CD4-positive, alpha-beta T cell treated with Interleukin-1 beta for 1 hour (primary cell): Measurements from ENCODE around the gene CACNA1D.
"Not testable (repeated sequence)": the region's sequence is repeated elsewhere in the genome, so short reads cannot be mapped to it uniquely, and the experiment has no call there.

Source experiments
- DNase-seq, 2 donors: peaks; one replicate each; pipeline ENCODE4 v3.0.0-alpha.2; 2020 to 2022

CACNA1D gene

DNA sequence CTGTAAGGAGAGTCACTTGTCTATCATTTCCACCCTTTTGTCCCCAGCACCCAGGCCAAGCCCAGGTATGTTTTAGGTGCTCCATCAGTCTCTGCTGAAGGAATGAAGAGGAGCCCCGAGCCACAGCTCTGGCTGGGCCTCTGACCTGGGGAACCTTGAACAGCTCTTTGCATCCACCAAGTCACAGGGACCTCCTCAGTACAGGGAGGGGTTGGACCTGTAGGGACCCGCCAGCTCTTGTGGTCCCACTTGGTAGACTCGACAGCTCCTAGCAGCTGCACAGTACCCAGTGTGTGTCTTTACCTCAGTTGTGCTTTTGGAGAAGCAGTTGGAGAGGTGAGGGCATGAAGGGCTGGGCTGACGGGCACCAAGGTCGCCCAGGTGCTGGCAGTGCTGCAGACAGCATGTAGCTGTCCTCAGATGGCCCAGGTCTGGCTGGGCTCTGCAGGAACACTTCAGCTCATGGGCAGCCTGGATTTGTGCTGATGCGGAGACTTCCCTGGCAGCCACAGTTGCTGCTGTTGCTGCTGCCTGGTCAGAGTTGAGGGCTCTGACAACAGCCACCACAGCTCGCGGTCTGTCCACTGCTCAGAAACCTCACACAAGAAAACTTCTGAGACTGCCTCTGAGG is 123.6 kb downstream of the CACNA1D start:
- no peak for DNase-seq

DNA sequence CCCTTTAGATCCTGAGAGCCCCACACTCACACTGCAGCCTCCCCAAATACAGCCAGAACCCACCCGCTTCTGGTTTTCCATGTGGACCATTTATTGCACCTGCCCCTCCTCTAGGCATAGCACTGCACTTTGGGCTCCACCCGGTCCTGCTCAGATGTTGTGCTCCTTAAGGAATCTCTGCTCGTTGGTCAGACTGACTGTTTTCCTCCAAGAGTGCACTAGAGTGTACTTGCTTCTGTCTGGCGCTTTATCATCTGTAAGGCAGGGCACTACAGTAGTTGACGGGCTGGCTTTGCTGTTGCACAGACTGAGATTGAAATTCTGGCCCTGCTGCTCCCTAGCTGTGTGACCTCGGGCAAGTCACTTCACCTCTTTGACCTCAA is 124.1 kb downstream of the CACNA1D start:
- DNase-seq: no peak

DNA sequence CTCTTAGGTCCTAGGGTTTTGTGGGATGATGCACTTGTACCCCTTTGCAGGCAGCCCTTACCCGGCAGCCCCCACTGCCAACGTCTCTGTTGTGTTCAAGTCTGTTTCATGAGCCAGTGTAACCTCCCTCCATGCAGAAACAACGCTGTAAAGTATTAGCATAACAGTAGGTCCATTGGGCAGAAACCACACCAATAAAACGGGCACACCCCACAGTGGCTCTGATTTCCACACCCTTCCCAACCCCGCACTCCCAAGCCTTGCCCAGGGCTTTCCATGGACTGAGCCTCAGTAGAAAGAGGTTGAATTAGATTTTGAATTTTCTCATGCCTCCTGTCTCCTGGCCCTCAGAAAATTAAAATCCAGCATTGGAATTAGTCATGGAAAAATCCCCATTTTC is 124.5 kb downstream of the CACNA1D start:
- no peak for DNase-seq

DNA sequence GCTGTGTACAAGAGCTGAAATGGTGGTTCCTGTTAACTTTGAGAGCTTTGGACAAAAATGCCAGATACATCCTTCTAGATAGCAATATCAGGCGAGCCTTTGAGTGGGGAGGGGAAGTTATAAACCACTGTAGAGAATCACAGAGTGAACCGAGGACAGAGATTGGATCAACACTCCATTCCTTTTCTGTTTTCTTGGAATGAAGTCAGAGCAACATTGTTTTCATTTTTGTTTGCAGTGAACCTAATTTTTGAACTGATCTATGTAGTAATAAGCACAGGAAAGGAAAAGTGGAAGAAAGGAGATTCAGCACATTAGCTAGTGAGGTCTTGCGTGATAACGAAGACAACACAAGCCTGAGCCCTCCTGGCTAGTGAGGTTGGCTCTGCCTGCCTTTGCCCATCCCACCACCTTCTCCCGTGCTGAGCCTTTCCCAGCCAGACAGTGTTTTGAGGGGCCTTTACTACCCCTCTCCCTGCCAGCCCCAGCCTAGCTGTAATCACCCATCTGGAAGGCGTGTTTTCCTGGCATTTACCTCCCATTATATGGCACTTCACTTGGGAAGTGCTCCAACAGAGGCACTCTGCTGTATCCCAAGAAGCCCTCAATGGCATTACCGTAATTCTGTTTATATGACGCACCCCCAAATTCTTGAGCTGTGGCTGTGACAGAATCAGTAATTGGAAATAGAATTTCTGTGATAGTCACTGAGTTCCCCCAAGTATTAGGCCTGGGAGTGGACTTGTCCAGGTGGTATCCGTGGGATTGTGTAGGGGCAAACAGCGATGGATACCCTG is 129.8 kb downstream of the CACNA1D start:
- no peak for DNase-seq

DNA sequence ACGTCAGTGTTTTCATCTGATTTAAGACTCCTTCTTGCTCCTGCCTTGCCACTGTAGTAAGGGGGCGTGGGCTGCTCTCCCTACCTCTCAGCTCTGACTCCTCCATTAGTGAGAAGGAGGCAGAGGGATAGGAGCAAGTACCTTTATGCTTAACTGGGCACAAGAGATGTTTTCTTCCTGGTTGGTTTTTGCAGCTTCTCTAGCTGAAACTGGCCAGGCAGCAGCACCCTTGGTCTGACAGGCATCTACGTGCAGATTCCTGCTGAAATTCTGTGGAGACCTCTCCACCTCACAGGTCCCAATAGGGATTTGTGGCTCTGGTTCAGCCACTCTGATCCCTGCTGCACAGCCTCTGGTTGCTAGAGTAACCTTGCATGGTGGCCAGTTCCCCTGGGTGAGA is 132.5 kb downstream of the CACNA1D start:
- DNase-seq: no peak

DNA sequence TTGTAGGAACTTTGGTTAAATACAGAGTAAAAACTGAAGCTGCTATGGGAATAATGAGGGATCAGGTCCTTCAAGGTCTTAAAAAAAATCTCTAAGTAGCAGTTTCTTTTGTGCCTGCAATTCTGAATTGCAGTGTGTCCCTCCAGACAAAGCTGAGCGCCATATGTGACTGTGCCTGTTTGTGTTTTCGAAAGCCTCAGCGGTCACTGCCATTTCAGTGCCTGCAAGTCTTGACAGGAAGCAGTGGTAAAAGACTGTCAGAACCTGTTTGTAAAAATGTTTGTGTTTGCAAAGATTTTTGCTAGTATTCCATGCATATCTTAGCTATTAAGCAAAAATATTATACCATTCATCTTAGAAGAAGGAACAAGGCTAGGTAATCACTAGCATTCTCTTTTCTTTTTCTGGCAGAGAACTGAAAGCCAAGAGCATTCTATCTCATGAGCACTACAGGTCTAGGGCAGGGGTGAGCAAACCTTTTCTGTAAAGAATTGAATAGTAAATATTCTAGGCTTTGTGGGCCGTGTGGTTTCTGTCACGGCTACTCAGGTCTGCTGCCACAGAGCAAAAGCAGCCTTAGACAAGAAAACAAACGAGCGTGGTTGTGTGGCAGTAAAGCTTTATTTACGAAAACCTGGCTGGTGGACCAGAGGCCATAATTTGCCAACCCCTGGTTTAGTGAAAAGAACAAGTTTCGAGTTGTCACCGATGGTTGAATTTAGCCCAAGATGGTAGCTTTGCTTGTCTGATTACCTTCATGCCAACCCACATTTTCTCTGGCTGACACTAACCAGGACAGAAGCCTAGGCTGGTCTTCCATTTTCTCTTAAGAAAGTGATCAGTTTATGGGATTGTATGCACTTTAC is 134.4 kb downstream of the CACNA1D start:
- no peak for DNase-seq

DNA sequence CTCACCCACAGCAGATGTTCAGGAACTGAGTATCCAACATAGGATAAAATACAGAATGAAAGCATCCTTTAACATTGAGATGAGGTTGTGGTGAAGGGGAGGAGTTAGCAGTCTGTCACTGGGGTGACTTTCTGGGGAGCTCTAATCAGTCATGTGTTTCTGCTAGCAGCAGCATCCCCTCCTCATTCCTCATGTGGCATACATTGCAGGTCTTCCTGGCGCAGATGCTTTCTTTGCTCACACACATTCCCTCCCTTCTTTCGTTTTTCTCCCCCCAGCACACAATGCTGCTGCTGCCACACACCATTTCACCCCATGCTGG is 135.0 kb downstream of the CACNA1D start:
- no peak for DNase-seq

DNA sequence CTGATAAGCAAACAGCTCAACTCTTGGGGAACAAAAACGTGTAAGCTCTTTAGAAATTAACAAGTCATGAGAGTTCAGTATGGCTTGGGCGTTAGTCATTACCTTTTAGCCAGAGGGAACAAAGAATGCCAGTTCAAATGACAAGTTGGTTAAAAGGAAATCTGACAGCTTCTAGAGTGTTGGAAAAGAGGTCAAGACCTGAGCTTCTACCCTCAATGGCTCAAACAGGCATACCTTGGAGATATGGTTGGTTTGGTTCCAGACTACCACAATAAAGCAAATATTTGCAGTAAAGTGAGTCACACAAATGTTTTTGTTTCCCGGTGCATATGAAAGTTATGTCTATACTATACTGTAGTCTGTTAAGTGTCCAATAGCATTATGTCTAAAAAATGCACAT is 136.1 kb downstream of the CACNA1D start:
- no peak for DNase-seq

DNA sequence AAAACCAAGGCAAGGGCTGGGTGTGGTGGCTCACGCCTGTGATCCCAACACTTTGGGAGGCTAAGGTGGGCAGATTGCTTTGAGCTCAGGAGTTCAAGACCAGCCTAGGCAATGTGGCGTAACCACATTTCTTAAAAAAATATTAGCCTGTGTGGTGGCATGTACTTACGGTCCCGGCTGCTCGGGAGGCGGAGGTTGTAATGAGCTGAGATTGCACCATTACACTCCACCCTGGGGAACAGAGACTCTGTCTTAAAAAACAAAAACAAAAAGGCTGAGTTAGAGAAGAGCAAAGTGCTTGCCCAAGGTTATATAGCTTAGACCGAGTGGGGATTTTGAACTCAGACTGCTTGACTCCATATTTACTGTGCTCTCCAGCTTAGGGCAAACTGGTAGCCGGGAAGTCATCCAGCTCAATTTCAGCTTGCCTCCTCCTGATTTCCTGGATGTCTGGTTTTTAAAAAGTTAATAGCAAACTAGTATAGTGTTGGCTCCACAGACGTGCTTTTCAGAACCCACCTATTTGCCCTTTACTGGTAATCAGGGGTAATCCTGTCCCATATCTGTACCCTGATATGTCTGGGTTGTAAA is 138.9 kb downstream of the CACNA1D start:
- no peak for DNase-seq

DNA sequence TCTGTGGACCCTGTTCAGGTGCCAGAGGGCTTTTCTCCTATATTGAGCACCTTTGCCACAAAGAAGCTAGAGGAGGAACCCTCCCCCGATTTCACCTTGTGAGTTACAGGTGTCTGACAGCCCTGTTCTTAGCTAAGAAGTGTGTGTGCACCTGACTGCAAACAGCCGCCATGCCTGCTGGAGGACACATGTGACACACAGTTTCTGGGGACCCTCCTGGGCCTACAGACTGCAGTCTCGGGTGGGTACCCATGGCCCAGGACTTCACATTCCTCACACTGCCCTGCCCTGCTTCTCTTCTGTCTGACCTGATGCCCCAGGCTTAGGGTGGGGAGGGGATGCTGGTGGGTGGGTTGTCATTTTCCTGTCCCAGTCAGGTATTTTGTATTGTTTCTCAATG is 140.6 kb downstream of the CACNA1D start:
- no peak for DNase-seq

DNA sequence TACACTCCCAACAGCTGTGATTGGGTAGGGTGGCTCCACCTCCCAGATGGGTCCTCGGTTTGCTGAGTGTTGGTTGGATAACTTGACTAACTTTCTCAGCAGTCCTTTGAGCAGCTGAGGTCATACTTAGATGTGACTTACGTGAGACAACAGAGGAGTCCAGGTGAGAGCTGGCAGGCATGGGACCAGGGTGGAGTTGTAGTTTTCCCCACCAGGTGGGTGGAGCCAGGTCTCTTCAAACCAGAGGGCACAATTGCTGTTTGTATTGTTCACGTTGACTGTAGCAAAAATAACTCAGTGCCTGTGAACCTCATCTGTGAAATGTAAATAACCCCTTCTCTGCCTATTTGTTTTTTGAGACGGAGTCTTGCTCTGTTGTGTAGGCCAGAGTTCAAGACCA is 144.4 kb downstream of the CACNA1D start:
- not testable (repeated sequence) for DNase-seq

DNA sequence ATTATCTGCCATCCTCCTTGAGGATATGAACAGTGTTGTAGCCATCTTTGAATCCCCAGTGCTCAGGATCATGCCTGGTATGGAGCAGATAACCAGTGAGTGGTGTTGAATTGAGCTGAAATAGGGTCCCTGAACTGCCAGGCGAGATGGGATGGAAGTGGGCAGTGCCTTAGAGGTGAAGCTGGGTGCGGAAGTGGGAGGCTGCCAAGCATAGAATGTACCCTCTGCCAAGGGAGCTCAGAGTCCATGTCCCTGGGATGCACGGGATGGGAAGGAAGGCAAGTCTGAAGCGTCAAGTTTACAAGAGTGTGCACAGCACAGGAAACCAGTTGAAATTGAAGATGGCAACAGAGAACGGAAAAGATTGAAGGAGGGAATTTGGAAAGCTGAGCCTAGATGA is 147.0 kb downstream of the CACNA1D start:
- no peak for DNase-seq

DNA sequence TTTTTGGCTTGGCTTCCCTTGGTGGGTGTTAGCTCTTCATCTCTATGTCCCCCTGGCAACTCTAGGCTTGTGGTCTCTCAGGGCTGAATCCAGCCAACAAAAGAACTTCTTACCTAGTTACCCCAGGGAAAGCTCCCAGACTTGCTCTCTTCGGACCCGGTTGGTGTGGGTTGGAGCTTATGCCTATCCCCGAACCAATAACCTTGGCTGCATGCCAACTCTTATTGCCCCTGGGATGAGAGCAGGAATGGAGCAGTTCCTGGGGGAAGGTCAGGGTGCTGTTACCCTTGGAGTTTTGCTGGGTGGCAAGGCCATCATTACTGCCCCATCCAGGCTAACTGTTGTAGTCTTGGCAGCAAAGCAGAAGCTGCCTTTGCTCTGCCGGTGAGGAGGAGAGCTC is 147.8 kb downstream of the CACNA1D start:
- no peak for DNase-seq

DNA sequence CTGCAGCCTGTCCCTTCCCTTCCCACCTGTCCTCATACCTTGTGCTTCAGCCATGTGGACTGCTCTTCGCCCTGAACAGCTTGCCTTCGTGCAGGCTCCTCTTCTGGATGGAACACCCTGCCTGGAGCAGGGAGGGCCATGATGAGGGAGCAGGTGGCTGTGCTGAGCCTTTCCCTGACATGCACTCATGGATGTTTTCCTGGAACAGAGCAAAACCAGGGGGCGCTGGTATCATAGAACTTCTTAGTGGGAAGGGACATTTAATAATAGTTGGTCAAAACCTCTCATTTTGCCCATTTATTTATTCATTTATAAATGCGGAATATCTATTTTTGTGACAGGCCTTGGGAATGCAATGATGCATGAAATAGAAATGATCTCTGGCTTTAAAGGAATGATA is 149.3 kb downstream of the CACNA1D start:
- no peak for DNase-seq

DNA sequence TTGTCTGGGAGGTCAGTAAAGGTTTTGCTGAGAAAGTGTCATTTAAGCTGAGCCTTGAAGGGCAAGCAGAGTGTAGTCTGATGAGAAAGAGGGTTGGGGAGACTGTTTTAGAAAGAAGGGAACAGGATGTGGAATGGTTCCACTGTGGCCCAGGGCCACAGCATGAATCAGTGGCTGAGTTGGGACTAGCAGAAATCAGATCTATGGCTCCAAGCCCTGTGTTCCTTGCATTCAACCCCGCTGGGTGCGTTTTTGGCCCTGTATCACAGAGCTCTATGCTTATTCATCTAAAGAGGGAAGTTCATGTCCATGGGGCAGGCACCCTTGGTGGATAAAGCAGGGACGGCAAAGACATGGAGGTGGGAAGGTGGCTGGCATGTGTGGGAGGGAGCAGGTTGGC is 151.3 kb downstream of the CACNA1D start:
- DNase-seq: no peak

DNA sequence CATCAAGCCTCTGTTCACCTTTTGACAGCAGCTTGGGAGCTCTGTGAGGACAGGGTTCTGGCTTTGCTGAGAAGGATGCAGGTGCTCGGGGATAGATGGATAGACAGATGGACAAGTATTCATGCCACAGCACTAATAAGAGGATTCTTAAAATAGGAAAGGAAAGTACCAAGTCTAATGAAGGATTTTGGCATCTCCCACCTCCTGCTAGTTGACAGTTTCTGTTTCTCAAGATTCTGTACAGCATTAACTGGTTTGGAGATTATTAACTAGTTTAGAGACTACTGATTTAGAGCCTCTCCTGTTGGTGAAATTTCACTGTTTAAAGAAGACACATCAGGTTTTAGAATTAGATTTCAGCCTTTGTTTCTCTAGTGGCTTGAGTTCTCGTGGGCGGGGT is 152.3 kb downstream of the CACNA1D start:
- no peak for DNase-seq

DNA sequence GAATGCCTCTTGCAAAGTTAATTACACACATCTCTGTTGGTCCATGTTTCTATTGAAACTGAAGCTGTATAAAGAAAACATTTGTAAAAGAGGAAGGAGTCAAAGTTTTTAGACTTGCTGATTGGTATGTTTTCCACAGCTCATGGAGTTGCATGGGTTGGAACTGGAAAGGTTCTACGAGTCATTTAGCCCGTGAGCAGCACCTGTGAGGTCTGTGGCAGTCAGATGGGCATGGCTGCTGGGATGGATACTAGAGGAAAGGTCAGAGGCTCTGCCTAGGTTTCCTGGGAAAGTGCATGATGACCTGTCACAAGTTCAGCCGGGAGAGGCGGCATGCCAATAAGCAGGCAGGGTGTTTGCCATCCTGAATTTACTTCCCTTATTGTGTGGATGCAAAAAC is 155.4 kb downstream of the CACNA1D start:
- no peak for DNase-seq

DNA sequence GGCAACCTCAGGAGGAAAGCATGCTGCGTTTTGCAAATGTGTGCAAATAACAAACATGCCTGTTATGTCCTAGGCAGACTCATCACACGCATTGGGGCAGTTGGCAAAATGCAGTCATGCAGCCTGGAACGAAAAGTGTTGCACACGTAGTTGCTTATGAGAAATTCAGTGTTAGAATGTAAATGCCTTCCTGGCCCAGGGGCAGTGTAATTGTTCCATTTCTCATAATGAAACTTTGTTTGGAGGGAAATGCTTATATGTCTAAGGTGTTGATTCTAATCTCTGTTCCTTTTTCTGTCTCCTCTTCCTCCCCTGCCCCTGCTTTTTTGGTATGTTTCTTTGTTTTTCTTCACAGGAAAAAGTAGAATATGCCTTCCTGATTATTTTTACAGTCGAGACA is 156.0 kb downstream of the CACNA1D start:
- DNase-seq: no peak

DNA sequence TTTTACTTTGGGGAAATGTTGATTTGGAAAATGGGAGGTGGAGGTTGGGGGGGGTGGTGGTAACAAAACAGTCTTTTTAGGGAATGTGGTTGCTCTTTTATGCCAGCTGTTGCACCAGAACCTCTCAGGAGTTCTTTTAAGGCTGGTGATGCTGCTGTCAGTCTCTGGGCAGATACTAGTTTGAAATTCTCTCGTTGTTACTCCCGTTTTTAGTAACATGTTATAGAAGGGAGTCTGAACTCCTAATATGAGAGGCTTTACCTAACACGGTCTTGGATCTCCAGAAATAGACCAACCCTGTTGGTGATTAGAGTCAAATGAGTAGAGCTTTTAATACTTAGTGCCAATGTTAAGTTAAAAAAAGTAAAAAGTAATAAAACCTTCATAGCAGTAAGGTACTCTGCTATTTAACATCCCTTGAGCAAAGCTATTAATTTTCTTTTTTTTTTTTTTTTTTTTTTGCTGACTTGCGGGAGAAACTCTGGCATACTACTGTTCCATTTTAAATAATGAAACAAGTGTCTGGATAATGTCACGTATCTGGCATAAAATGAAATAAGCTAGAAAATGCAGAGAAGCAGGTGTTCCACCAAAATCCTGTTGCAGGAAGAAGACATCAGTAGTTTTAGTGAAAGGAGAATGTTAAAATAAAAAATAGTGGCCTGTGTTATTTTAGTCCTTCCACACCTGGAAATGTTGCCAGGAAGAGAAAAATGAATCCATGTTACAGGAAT is 156.7 kb downstream of the CACNA1D start:
- no peak for DNase-seq

DNA sequence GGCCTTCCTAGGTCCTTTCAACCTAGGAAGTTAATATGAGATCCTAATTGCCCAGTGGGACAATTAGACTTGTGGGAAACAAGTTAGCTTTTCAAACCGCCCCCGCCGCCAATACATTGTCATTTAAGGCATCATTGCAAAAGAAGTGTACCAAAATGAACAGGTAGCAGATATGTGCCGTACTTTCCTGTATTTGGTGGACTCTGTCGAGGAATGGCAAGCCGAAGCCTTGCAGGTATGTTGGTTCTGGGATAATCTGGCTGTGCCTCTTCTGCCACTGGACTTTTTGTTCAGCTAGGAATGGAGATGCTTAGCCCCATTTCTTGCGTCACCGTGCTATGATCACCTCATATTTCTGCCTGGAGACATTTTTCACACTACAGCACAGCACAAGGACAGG is 157.5 kb downstream of the CACNA1D start:
- DNase-seq: no peak

DNA sequence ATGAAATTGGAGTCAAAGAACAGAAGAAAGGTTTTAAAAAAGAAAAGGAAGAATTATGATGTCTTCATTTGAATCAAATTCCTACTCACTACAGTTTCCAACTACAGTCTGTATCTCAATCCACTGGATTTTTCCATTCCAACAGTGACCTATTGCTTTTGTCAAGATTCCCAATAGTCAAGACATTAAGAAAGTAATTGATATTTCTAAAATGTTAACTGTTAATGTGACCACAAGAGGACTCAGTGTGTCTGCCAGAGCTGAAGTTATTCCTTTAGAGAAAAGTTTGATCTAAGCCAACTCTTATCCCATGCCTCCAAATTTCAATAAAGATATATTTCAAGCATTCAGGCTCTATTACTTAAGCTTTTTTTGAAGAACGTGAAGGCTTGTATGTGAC is 163.2 kb downstream of the CACNA1D start:
- DNase-seq: no peak

DNA sequence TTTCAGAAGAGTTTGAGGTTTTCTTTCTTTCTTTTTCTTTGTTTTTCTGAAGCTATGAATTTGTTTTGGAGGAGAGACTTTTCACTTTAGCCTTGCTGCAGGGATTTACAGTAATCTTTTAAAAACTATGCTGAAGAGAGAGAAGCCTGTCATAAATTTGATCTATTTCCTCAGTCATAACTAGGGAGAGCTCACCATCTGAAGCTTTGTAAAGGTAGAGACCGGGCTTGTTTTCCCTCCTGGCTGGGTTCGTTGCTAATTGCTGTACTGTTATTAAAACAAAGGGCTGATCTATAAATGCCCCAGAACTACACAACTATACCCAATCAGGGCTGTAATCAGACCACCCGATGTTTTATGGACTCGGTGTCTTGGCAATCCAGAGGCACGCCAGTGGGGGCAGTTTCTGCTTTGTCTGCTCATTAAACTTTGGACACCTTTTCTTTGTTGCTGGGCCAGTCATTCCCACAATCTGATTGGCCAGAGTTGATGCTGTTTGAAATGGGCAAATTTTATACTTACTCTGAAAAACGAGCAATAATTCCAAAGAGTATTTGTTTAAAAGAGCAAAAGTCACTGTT is 164.3 kb downstream of the CACNA1D start:
- DNase-seq: no peak

DNA sequence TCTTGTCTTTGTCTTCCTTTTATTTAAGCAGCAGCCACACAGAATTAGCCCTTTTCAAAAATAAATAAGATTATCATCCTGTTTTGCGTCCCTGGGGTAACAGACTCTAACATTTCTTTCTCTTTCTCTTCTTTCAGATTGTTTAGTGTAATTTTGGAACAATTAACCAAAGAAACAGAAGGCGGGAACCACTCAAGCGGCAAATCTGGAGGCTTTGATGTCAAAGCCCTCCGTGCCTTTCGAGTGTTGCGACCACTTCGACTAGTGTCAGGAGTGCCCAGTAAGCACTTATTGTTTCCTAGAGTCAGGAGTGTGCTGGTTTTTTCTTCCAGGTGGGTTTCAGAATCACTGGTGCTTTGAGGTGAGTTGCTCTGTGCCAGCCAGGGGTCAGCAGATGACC is 165.6 kb downstream of the CACNA1D start:
- no peak for DNase-seq
